Measurements from ENCODE around the gene FOXL1. TPM values are rescaled to one million over a fixed set of nuclear protein-coding genes. Genes with fewer than 3 reads are reported as not detected.

Gene FOXL1
- total and polyA plus RNA-seq, 7 donors: 0.14 to 1.6 (median 0.48) TPM; not detected in 1

GRCh38 chr16:86597126-86597879 is 19.0 kb downstream of the FOXL1 start:
- Histone ChIP-seq H3K27me3 (peaks cover 11 to 83% (median 39%) of the 10 kb centered on the region in 3 donors), H3K27ac (no peak overlapping the region)
- 78 to 86% methylated on average over 18 of the region's 18 CpGs for whole genome bisulfite sequencing, 2 donors

GRCh38 chr16:86597880-86598606 is 19.7 kb downstream of the FOXL1 start:
- no peaks in the 10 kb centered on the region for H3K36me3 ChIP-seq
- H3K27ac ChIP-seq: no peak overlapping the region
- H3K9me3 ChIP-seq: no peaks in the 10 kb centered on the region
- no peak for DNase-seq
- TF ChIP-seq CTCF (IDR thresholded peaks at IDR 0.05) (no peak), POLR2AphosphoS5 (IDR thresholded peaks at IDR 0.05) (no peak)
- peaks cover 0 to 15% (median 5%) of the 10 kb centered on the region in 4 donors for H3K4me1 ChIP-seq
- WGBS, 2 donors: 64 to 67% methylated on average over 7 of the region's 7 CpGs
- peaks cover 11 to 83% (median 34%) of the 10 kb centered on the region in 3 donors for H3K27me3 ChIP-seq
- no peak overlapping the region for H3K4me3 ChIP-seq
- intact Hi-C loops (cut with DNase I): no loop called here

More at GRCh38 chr16:86597126-86597879, 19.0 kb downstream of the FOXL1 start:
- intact Hi-C loops (cut with DNase I): no loop called here
- TF ChIP-seq CTCF (IDR thresholded peaks at IDR 0.05): no peak
- no peak for TF ChIP-seq POLR2A (IDR thresholded peaks at IDR 0.05)
- no peak for DNase-seq
- Histone ChIP-seq H3K9me3 (no peaks in the 10 kb centered on the region), H3K4me3 (no peak overlapping the region), H3K4me1 (peaks cover 0 to 15% (median 5%) of the 10 kb centered on the region in 4 donors), H3K36me3 (no peaks in the 10 kb centered on the region)

GRCh38 chr16:86598607-86599565 is 20.5 kb downstream of the FOXL1 start:
- H3K27me3 ChIP-seq: peaks cover 6 to 75% (median 26%) of the 10 kb centered on the region in 3 donors
- no peak overlapping the region for H3K4me3 ChIP-seq
- WGBS, 2 donors: 61 to 63% methylated on average over 22 of the region's 22 CpGs
- TF ChIP-seq POLR2AphosphoS5 (IDR thresholded peaks at IDR 0.05): no peak
- TF ChIP-seq EP300 (IDR thresholded peaks at IDR 0.05): no peak
- no peak for TF ChIP-seq POLR2A (IDR thresholded peaks at IDR 0.05)
- no peak for TF ChIP-seq CTCF (IDR thresholded peaks at IDR 0.05)
- no peaks in the 10 kb centered on the region for H3K9me3 ChIP-seq
- H3K27ac ChIP-seq: no peak overlapping the region
- H3K4me1 ChIP-seq: peaks cover 0 to 12% (median 5%) of the 10 kb centered on the region in 4 donors
- H3K36me3 ChIP-seq: no peaks in the 10 kb centered on the region
- intact Hi-C loops (cut with DNase I): no loop called here
- no peak for DNase-seq

GRCh38 chr16:86601356-86601755 is 23.0 kb downstream of the FOXL1 start:
- no peaks in the 10 kb centered on the region for H3K4me1 ChIP-seq
- WGBS, 2 donors: 62 to 87% methylated on average over 2 of the region's 2 CpGs
- H3K9me3 ChIP-seq: peaks cover 0 to 3% (median 0%) of the 10 kb centered on the region in 4 donors
- TF ChIP-seq POLR2A (IDR thresholded peaks at IDR 0.05): no peak
- no peak for TF ChIP-seq POLR2AphosphoS5 (IDR thresholded peaks at IDR 0.05)
- no peak for TF ChIP-seq CTCF (IDR thresholded peaks at IDR 0.05)
- TF ChIP-seq EP300 (IDR thresholded peaks at IDR 0.05): no peak
- peaks cover 2 to 76% (median 34%) of the 10 kb centered on the region in 3 donors for H3K27me3 ChIP-seq
- H3K4me3 ChIP-seq: no peak overlapping the region
- no peak overlapping the region for H3K27ac ChIP-seq
- DNase-seq: no peak
- H3K36me3 ChIP-seq: no peaks in the 10 kb centered on the region
- intact Hi-C loops (cut with DNase I): no loop called here

All from sigmoid colon (tissue), 7 donors.